Transverse colon (tissue), 4 donors: ENCODE data around the gene CPNE8. TPM values are rescaled to one million over a fixed set of nuclear protein-coding genes. Genes with fewer than 3 reads are reported as not detected.

ENCODE experiments used
- DNase-seq: peaks from one replicate; pipeline ENCODE4 v3.0.0-alpha.2; 2019
- H3K27ac ChIP-seq, 4 donors: fragments of 200-600 bp; sonication (generic); 2 replicates each; pipeline ENCODE4 v1.5.1; 2016 to 2018; ENCODE audit warnings: inconsistent platforms in 4 of 4
- H3K27me3 ChIP-seq: fragments of 200-600 bp; sonication (generic); 2 replicates; pipeline ENCODE4 v1.5.1; 2017; ENCODE audit warnings: inconsistent platforms
- H3K36me3 ChIP-seq, 4 donors: fragments of 200-600 bp; sonication (generic); 2 replicates each; pipeline ENCODE4 v1.5.1; 2017 to 2019; ENCODE audit warnings: inconsistent platforms in 4 of 4
- H3K4me1 ChIP-seq, 4 donors: fragments of 200-600 bp; sonication (generic); 2 replicates each; pipeline ENCODE4 v1.5.1; 2017 to 2020; ENCODE audit warnings: inconsistent platforms in 4 of 4
- H3K4me3 ChIP-seq, 4 donors: fragments of 200-600 bp; sonication (generic); 1 replicate in 1 of 4; 2 replicates in 3 of 4; pipeline versions ENCODE4 v1.5.1 to v1.6.1; 2017 to 2019; ENCODE audit warnings: inconsistent platforms in 4 of 4
- H3K9me3 ChIP-seq, 2 donors: fragments of 200-600 bp; sonication (generic); 2 replicates each; pipeline ENCODE4 v1.5.1; 2017 to 2019; ENCODE audit warnings: inconsistent platforms in 2 of 2
- EP300 ChIP-seq: sonication (generic); formaldehyde crosslinking; IDR thresholded peaks from one replicate; pipeline ENCODE4 v1.6.1; 2017; ENCODE audit warnings: antibody characterized with exemption, low read depth
- POLR2A ChIP-seq: fragments of 450-650 bp; IDR thresholded peaks from one replicate; pipeline ENCODE4 v1.6.1; 2016; ENCODE audit warnings: antibody characterized with exemption, mild to moderate bottlenecking, moderate library complexity
- POLR2AphosphoS5 ChIP-seq, 3 donors: sonication (generic); formaldehyde crosslinking; IDR thresholded peaks; one replicate each; pipeline ENCODE4 v1.6.1; 2016; ENCODE audit warnings: antibody characterized with exemption in 3 of 3
- WGBS, 2 donors: methylation state at CpG; one replicate each; pipeline ENCODE4 v1.1.5; 2018; ENCODE audit warnings: low coverage in 1 of 2; 5-methylcytosine and 5-hydroxymethylcytosine counted together
- in situ Hi-C, 4 donors: fragments of 200-750 bp; cut with MboI; loops; one replicate each; pipeline versions ENCODE4 v1.15.0 to v1.15.1; 2017; ENCODE audit warnings: low sequenced_read_pairs in 3 of 4, low pct_ligation_motif_present in 1 of 4, low pct_unique_long_range_greater_than_20kb in 1 of 4
- intact Hi-C: fragments of 100-400 bp; cut with DNase I; formaldehyde crosslinking; loops from one replicate; pipeline ENCODE4 v1.15.1; 2023; ENCODE audit warnings: low total_unique reads
- total RNA-seq, 4 donors: library from RNA; depleted of rRNA; stranded (reverse); fragments of >200 nt; gene quantifications; one replicate each; pipeline ENCODE4 v1.1.0, GENCODE V29; 2016
- TF ChIP-seq, protein P1 (sequence below), 5 experiments: fragments of 200-600 bp in 3 of 5; fragments of 450-650 bp in 2 of 5; sonication (generic) in 3 of 5; IDR thresholded peaks; 1 replicate in 2 of 5; 2 replicates in 3 of 5; pipeline ENCODE4 v1.5.1; 2016 to 2017; ENCODE audit warnings: antibody characterized with exemption in 5 of 5, inconsistent platforms in 3 of 5, mild to moderate bottlenecking in 2 of 5, moderate library complexity in 1 of 5

The CPNE8 gene
- total RNA-seq, 4 donors from 2014 or later, result 5.4 to 33.3 (median 24.8) TPM

DNA sequence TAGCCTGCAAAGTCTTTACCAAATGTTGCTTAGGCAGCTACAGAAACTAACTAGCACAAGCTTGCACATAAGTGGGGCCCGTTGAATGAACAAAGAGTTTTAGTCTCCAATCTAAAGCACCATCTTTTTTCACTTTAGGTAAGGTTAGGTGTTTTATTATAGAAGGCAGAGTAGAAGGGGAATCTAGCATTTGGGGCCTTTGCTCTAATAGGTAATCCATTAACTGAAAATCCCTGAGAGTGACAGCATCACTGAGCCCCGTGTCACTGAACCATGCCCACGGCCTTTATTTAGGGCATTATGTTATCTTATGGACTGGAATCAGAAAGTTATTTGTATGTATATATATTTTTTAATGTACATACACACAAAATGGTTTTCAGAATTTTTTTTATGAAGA is 25.1 kb downstream of the CPNE8 start:
- in situ Hi-C loops (no loop called here), intact Hi-C loops (no loop called here)
- DNase-seq, result no peak
- Histone ChIP-seq H3K36me3 (no peaks in the 10 kb centered on the region), H3K9me3 (no peaks in the 10 kb centered on the region), H3K27me3 (no peaks in the 10 kb centered on the region), H3K4me1 (peaks cover 0 to 33% (median 0%) of the 10 kb centered on the region in 4 donors), H3K4me3 (no peak overlapping the region), H3K27ac (no peak overlapping the region)
- 49 to 50% methylated on average over 3 of the region's 3 CpGs for WGBS, 2 donors
- TF ChIP-seq POLR2A, result no peak
- no peak for TF ChIP-seq POLR2AphosphoS5 (IDR thresholded peaks at IDR 0.05)
- no peak for TF ChIP-seq EP300
- TF ChIP-seq, protein P1, sequence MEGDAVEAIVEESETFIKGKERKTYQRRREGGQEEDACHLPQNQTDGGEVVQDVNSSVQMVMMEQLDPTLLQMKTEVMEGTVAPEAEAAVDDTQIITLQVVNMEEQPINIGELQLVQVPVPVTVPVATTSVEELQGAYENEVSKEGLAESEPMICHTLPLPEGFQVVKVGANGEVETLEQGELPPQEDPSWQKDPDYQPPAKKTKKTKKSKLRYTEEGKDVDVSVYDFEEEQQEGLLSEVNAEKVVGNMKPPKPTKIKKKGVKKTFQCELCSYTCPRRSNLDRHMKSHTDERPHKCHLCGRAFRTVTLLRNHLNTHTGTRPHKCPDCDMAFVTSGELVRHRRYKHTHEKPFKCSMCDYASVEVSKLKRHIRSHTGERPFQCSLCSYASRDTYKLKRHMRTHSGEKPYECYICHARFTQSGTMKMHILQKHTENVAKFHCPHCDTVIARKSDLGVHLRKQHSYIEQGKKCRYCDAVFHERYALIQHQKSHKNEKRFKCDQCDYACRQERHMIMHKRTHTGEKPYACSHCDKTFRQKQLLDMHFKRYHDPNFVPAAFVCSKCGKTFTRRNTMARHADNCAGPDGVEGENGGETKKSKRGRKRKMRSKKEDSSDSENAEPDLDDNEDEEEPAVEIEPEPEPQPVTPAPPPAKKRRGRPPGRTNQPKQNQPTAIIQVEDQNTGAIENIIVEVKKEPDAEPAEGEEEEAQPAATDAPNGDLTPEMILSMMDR (IDR thresholded peaks at IDR 0.05), result no peak

DNA sequence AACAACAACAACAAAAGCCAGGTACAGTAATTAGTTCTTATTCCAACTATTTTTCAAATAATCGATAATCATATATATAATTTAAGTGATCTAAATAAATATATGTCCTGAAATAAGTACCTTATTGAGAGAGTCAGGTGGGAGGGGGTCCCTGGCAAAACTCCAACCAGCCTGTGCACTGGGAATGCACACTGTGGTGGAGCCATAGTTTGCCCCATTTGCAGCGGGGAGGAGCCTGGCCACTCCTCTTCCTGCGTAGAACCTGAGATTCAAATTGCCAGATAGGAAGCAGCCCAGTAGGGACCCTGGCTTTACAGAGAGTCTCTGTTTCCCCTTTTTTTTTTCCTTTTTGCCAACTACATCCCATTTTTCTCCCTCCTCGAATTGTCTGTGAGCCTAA is 26.4 kb downstream of the CPNE8 start:
- intact Hi-C loops, result no loop called here
- no peak overlapping the region for H3K4me3 ChIP-seq
- H3K9me3 ChIP-seq, result no peaks in the 10 kb centered on the region
- in situ Hi-C loops, result no loop called here
- H3K4me1 ChIP-seq, result peaks cover 0 to 20% (median 0%) of the 10 kb centered on the region in 4 donors
- no peaks in the 10 kb centered on the region for H3K36me3 ChIP-seq
- no peak for DNase-seq
- WGBS, 2 donors, result 91% methylated on average over 4 of the region's 4 CpGs
- no peak overlapping the region for H3K27ac ChIP-seq
- no peak for TF ChIP-seq EP300
- TF ChIP-seq, protein P1 (IDR thresholded peaks at IDR 0.05), result no peak
- no peak for TF ChIP-seq POLR2AphosphoS5 (IDR thresholded peaks at IDR 0.05)
- TF ChIP-seq POLR2A, result no peak
- H3K27me3 ChIP-seq, result no peaks in the 10 kb centered on the region

DNA sequence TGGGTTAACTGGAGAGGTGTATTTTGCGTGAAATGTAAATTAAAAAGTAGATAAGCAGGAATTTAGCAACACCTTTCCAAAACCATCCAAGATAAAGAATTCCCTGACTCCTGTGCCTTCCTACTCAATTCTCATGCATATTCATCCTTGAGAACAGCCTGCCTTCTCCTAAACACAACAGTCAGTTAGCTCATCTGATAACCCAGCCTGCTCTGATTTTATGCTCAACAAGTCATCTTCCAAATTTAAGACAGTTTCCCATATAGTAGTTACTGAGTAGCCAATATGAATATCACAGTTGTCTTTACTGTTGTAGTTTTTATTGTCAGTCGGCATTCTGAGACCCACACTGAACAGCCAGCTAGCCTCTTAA is 27.1 kb downstream of the CPNE8 start:
- H3K36me3 ChIP-seq, result no peaks in the 10 kb centered on the region
- 83 to 94% methylated on average over 2 of the region's 2 CpGs for WGBS, 2 donors
- no peak overlapping the region for H3K27ac ChIP-seq
- DNase-seq, result no peak
- H3K27me3 ChIP-seq, result no peaks in the 10 kb centered on the region
- in situ Hi-C loops, result no loop called here
- H3K4me3 ChIP-seq, result no peak overlapping the region
- intact Hi-C loops, result no loop called here
- TF ChIP-seq, protein P1 (IDR thresholded peaks at IDR 0.05), result no peak
- TF ChIP-seq EP300, result no peak
- no peak for TF ChIP-seq POLR2AphosphoS5 (IDR thresholded peaks at IDR 0.05)
- TF ChIP-seq POLR2A, result no peak
- no peaks in the 10 kb centered on the region for H3K9me3 ChIP-seq
- peaks cover 0 to 18% (median 0%) of the 10 kb centered on the region in 4 donors for H3K4me1 ChIP-seq

DNA sequence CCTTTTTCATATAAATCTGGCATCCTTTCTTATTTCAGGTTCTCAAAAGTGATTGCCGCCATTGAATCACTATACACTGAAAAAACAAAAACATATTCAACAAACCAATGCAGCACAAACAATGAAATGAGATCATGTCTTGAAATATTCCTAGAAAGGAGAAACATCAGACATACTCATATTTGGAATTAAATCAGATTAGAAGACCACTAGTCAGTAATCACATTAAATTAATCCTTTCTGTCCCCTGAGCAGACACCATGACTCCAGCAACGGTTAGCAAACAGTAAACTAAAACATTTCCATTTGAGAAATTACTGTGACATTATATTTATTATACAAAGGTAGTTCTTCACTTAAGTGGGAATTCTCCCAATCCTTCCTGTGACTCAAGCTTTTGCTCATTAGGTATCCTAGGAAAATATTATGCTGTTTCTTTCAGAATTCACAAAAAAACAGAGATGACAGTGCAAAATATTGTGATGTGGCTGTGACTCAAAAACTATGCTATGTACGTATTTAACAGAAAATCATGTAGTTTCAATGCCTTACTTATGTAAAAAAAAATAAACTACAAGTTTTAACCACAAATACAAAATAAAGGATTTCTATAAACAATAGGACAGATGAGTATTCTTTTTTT is 29.7 kb downstream of the CPNE8 start:
- no peak for DNase-seq
- Histone ChIP-seq H3K4me1 (peaks cover 0 to 18% (median 2%) of the 10 kb centered on the region in 4 donors), H3K9me3 (no peaks in the 10 kb centered on the region), H3K36me3 (no peaks in the 10 kb centered on the region), H3K27ac (no peak overlapping the region), H3K27me3 (no peaks in the 10 kb centered on the region), H3K4me3 (no peak overlapping the region)
- in situ Hi-C loops (no loop called here), intact Hi-C loops (no loop called here)
- TF ChIP-seq POLR2AphosphoS5 (IDR thresholded peaks at IDR 0.05), result no peak
- no peak for TF ChIP-seq EP300
- no peak for TF ChIP-seq POLR2A
- TF ChIP-seq, protein P1 (IDR thresholded peaks at IDR 0.05), result no peak
- WGBS, 2 donors, result 79 to 81% methylated on average over 3 of the region's 3 CpGs
